DMS153 (cell line): ENCODE data around the gene POLR1B.
"Not testable (repeated sequence)": the region's sequence is repeated elsewhere in the genome, so short reads cannot be mapped to it uniquely, and the experiment has no call there.

Experiments
- DNase-seq: peaks from one replicate; lab custom pipeline; 2025; lab: John Stamatoyannopoulos, UW

POLR1B gene

GRCh38 chr2:112601754-112602153 is 59.5 kb downstream of the POLR1B start:
- no peak for DNase-seq

DNA sequence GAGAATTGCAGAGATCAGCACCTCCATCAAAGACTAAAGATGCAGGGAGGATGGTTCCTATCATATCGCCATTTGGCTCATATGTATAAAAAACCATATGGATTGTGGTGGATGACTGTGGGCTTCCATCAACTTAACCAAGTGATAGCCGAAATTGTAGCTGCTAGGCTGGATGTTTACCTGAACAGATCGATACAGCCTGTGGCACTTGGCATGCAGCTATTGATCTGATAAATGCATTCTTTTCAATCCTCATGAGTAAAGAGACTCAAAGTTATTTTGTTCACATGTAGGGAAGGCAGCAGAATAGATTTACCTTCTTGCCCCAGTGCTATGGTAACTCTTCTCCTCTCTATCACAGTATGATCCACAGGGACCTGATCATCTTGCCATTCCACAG is 60.7 kb downstream of the POLR1B start:
- DNase-seq = no peak

- no peak for DNase-seq
Measured at GRCh38 chr2:112603731-112604130, 61.5 kb downstream of the POLR1B start.

GRCh38 chr2:112604952-112605351 is 62.7 kb downstream of the POLR1B start:
- no peak for DNase-seq

DNA sequence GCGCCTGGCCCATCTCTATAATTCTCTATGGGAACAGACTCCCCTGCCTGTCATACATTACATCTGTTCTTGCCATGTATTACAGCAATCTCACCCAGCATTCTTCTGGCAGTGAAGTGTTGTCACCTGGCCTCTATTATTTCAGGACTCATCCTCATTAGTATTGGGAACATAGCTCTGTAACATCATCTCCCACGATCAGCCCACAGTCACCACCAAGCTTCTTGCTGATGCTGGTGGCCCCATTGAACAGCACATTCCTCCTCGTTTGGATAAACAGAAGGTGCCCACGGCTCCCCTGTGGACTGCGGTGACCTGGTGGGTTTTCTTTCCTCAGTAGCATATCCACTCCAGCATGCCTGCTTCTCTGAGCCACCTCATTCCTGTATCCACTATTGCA is 63.7 kb downstream of the POLR1B start:
- no peak for DNase-seq

- no peak for DNase-seq
Measured at GRCh38 chr2:112606547-112606946, 64.3 kb downstream of the POLR1B start.

GRCh38 chr2:112607680-112608438 is 65.6 kb downstream of the POLR1B start:
- DNase-seq = no peak

GRCh38 chr2:112609320-112609719 is 67.1 kb downstream of the POLR1B start:
- not testable (repeated sequence) for DNase-seq

- DNase-seq = not testable (repeated sequence)
Measured at GRCh38 chr2:112612283-112612682, 70.0 kb downstream of the POLR1B start.

DNA sequence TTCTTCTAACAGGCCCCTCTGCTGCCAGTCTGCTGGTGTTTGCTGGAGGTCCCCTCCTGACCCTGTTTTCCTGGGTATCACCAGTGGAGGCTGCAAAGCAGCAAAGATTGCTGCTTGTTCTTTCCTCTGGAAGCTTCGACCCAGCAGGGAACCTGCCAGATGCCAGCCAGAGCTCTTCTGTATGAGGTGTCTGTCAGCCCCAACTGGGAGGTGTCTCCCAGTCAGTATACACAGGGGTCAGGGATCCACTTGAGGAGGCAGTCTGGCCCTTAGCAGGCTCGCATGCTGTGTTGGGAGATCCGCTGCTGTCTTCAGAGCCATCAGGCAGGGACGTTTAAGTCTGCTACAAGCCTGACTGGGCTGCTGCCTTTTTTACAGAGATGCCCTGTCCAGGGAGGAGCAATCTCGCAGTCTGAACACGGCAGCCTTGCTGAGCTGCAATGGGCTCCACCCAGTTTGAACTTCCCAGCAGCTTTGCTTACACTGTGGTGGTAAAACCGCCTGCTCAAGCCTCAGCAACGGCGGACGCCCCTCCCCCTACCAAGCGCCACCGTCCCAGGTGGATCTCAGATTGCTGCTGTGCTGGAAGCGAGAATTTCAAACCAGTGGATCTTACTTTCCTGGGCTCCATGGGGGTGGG is 72.1 kb downstream of the POLR1B start:
- DNase-seq = no peak

DNA sequence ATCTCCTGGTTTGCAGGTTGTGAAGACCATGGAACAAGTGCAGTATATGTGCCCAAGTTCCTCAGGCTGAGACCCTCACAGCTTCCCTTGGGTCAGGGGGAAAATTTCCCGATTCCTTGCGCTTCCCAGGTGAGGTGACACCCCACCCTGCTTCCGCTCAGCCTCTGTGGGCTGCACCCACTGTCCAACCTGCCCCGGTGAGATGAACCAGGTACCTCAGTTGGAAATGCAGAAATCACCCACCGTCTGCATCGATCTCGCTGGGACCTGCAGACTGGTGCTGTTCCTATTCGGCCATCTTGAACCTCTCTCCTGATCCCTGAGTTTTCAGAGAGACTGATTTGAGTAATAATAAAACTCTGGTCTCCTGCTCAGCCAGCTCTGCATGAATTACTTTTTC is 72.8 kb downstream of the POLR1B start:
- DNase-seq = no peak

DNA sequence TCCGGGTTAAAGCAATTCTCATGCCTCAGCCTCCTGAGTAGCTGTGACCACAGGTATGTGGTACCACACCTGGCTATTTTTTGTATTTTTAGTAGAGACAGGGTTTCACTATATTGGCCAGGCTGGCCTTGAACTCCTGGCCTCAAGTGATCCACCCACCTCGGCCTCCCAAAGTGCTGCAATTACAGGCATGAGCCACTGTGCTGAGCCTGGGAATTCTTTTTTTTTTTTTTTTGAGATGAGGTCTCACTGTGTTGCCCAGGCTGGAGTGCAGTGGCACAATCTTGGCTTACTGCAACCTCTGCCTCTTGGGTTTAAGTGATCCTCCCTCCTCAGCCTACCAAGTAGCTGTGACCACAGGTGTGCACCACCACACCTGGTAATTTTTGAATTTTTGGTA is 73.5 kb downstream of the POLR1B start:
- not testable (repeated sequence) for DNase-seq

GRCh38 chr2:112618383-112618782 is 76.1 kb downstream of the POLR1B start:
- no peak for DNase-seq

- DNase-seq = no peak
Measured at GRCh38 chr2:112621790-112622527, 79.7 kb downstream of the POLR1B start.

GRCh38 chr2:112622528-112622849 is 80.2 kb downstream of the POLR1B start:
- no peak for DNase-seq

DNA sequence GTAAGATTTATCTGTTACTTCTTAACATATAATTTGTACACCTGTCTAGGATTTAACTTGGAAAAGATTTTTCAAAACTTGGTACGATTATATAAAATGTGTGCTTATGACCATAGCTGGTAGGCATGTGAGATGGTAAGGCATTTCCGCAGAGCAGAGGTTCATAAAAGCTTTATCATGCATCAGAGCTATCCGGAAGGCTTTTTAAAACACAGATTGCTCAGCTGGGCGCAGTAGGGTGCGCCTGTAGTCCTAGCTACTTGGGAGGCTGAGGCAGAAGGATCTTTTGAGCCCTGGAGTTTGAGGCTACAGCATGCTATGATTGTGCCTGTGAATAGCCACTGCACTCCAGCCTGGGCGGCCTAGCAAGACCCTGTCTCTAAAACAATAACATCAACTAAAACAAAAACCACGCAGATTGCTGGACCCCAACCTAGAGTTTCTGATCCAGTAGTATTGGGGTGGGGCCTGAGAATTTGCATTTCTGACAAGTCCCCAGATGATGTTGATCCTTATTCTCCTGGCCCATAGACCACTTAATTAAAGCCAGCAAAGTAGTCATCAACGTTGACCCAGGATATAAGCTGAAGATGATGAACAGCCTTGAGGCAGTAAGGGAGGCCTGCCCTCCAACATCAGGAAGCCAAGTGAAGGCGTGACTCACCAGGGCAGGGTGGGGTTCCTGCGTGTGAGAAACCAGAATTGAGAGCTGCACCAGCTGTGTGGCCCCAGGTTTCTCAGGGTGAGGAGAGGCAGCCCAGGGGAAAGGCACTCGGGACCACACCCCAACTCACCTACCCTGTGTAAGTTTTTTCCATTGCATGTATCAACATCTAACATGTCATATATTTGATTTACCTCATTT is 81.9 kb downstream of the POLR1B start:
- DNase-seq = no peak

- DNase-seq = no peak
Measured at GRCh38 chr2:112625474-112626114, 83.3 kb downstream of the POLR1B start.

GRCh38 chr2:112626604-112627059 is 84.4 kb downstream of the POLR1B start:
- DNase-seq = peak; percentile 19
